PC-3 (cell line): Measurements from ENCODE around the gene FAM118B.

Experiments used
- CTCF ChIP-seq: fragments of 300-600 bp; sonication (generic); conservative IDR thresholded peaks from 2 replicates; pipeline ENCODE4 v1.5.1; 2017; ENCODE audit warnings: antibody characterized with exemption, low read depth, mild to moderate bottlenecking, low read length
- EZH2 ChIP-seq: fragments of 300-600 bp; sonication (generic); IDR thresholded peaks from one replicate; pipeline ENCODE4 v1.6.1; 2017; ENCODE audit warnings: antibody characterized with exemption, mild to moderate bottlenecking, low read length; ENCODE audit not compliant: unreplicated experiment
- EZH2phosphoT487 ChIP-seq: fragments of 300-600 bp; sonication (generic); IDR thresholded peaks from 2 replicates; pipeline ENCODE4 v1.6.1; 2018; ENCODE audit warnings: mild to moderate bottlenecking, antibody characterized with exemption, low read length, borderline replicate concordance

- TF ChIP-seq CTCF (no peak), EZH2phosphoT487 (no peak), EZH2 (no peak)
These were observed 43.2 kb downstream of the FAM118B start for GRCh38 chr11:126254819-126255218.
